Daoy (cell line): ENCODE results near the gene TRIM64C. TPM values are rescaled to one million over a fixed set of nuclear protein-coding genes. Genes with fewer than 3 reads are reported as not detected.
"Not testable (repeated sequence)": the region's sequence is repeated elsewhere in the genome, so short reads cannot be mapped to it uniquely, and the experiment has no call there.

ENCODE experiments used
- DNase-seq: peaks from one replicate; pipeline ENCODE4 v3.0.0-alpha.2; 2015; ENCODE audit warnings: low read depth
- total RNA-seq: library from RNA; depleted of rRNA; stranded (reverse); fragments of >200 nt; shearing (Covaris generic); gene quantifications from 2 replicates; pipeline ENCODE4 v1.2.3, GENCODE V29; 2014; rRNA removed

TRIM64C gene, protein sequence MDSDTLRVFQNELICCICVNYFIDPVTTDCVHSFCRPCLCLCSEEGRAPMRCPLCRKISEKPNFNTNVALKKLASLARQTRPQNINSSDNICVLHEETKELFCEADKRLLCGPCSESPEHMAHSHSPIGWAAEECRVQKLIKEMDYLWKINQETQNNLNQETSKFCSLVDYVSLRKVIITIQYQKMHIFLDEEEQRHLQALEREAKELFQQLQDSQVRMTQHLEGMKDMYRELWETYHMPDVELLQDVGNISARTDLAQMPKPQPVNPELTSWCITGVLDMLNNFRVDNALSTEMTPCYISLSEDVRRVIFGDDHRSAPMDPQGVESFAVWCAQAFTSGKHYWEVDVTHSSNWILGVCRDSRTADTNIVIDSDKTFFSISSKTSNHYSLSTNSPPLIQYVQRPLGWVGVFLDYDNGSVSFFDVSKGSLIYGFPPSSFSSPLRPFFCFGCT
- total RNA-seq = not detected in 2 replicates

DNA sequence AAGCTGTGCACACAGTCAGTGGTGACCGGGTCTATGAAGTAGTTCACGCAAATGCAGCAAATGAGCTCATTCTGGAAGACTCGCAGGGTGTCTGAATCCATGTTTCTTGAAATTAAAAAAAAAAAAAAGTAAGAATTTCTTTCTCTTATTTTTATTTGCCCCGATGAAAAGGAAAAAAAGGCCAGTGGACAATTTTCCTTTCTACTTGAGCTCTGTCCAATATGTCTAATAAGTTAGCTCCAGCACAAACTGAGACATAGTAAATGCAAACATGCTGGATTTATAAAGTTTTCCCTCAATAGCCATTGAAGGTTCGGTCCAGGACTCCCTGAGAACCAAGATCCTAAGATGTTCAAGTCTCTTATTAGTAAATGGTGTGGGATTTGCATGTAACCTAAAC lies at the start of gene TRIM64C:
Gene TRIM64C, minus strand, starts transcription at position 101 of the 400 bp plus-strand sequence. Its CDS starts 0 bp downstream, at position 101.
- not testable (repeated sequence) for DNase-seq

DNA sequence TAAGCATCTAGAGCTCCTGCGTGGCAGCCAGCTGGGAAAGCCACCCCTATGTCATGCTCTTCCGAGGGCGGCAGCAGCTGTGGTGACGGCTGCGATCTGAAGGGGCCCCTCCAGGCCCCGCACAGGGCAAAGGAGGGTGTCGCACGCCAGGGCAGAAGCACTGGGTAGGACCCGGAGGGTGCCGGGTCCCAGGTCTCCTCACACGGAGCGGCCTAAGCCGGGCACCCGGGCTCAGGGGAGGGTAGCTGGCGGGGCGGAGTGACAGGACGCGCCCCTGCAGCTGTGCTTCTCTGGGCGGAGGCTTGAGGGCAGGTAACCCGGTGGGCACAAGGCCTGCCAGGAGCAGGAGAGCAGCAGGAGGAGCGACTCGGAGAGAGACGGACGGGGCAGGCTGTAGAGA lies 43.4 kb upstream of the TRIM64C start:
- DNase-seq = not testable (repeated sequence)

DNA sequence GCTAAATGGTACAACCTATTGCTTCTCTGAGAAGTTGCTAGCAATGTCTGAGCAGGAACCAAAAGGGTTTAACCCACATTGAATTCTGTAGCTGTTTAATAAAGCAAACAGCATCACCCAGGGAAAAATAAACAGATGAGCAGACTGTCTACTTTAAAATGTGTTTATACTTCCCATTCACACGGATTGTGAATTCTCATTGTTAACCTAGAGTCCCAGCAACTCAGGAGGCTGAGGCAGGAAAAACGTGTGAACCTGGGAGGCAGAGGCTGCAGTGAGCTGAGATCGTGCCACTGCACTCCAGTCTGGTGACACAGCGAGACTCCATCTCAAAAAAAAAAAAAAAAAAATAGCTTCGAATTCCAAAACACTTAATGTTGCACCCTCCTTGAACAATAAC lies 11.0 kb upstream of the TRIM64C start:
- DNase-seq = not testable (repeated sequence)

DNA sequence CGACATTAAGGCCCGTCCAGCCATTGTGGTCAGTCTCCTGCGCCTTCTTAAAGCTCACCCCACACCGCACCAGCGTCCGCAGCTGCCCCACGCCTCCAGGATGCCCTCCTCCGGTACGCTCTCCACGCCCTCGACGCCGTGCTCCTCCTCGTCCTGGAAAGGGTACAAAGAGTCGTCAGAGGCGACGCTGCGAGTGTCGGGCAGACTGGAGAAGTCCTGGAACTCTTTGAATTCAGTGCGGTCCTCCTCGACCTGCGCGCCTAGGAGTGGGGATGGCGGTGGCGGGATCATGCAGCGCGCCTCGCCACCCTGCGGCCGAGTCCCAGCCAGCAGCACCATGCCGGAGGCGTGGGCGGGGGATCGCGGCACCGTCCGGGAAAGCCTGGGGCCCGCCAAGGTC lies 9.1 kb downstream of the TRIM64C start:
- DNase-seq = not testable (repeated sequence)

DNA sequence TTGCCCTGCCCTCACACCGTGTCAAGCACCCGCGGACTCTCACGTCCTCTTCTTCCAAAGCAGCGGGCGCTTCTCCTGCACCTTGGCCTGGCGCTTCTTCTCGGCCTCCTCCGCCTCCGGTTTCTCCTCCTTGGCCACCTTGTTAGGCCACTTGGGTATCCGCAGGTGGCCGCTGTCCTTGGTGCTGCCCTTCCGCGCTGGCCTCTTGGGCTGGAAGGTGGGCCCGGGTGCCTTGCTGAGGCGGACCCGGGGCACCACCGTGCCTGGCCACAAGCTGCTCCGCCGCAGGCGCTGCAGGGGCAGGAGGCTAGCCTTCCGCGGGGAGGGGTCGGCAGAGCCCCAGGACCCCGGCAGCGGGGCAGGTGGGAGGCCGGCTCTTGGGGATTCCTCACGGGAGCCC lies 10.7 kb downstream of the TRIM64C start:
- DNase-seq = not testable (repeated sequence)

DNA sequence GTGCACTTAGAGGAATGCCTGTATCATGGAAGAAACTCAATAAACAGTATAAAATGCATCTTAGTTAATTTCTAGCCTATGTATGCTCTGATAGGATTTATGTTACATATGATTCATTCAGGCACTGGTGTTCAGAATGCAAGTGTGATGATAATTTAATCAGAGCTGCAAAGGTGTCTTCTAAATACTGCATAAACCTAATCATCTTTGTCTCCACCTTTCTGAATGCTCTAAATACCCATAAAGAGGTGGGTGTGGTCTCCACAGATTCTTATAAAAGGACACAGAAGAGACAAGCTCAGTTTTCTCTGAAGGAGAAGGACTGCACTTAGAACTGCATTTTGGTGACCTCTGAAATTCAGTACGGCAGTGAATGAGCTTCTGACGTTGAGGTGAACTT lies 30.4 kb downstream of the TRIM64C start, which contains the start of gene TRIM49B:
Gene TRIM49B, plus strand, starts transcription at position 301 of the 400 bp plus-strand sequence. CDS start 2,777 bp downstream, outside the sequence.
- DNase-seq = not testable (repeated sequence)

Other genes starting within 250 kb of the TRIM64C start
- gene TRIM51G, start 75.2 kb downstream of the TRIM64C start, total RNA-seq = not detected in 2 replicates
- not detected in 2 replicates for gene TRIM49B, start 30.3 kb downstream of the TRIM64C start, total RNA-seq
- gene FOLH1, start 149.5 kb upstream of the TRIM64C start, total RNA-seq = 0.09 TPM in 1 of 2 replicates, not detected in the other